ENCODE measurements around the gene LENEP. TPM values are rescaled to one million over a fixed set of nuclear protein-coding genes. Genes with fewer than 3 reads are reported as not detected.
A peak's percentile ranks its signal among the peaks of the same experiment; 100 is the strongest.

Gene LENEP
- total RNA-seq, 4 donors from 2014 or later = not detected

GRCh38 chr1:154969246-154969645 lies 24.1 kb upstream of the LENEP start:
- Histone ChIP-seq H3K4me1 (peaks cover 29 to 51% (median 44%) of the 10 kb centered on the region in 4 donors), H3K36me3 (peaks cover 0 to 29% (median 7%) of the 10 kb centered on the region in 4 donors), H3K9me3 (no peaks in the 10 kb centered on the region), H3K27me3 (no peaks in the 10 kb centered on the region), H3K4me3 (peak overlapping the region in 1 of 4 donors; percentile 46), H3K27ac (peak overlapping the region; percentile 97 to 99 (median 99))
- TF ChIP-seq EP300 (IDR thresholded peaks at IDR 0.05; ENCODE audit: low read depth) (no peak), POLR2AphosphoS5 (IDR thresholded peaks at IDR 0.05) (no peak), POLR2A (IDR thresholded peaks at IDR 0.05) (no peak)
- TF ChIP-seq, protein P1, sequence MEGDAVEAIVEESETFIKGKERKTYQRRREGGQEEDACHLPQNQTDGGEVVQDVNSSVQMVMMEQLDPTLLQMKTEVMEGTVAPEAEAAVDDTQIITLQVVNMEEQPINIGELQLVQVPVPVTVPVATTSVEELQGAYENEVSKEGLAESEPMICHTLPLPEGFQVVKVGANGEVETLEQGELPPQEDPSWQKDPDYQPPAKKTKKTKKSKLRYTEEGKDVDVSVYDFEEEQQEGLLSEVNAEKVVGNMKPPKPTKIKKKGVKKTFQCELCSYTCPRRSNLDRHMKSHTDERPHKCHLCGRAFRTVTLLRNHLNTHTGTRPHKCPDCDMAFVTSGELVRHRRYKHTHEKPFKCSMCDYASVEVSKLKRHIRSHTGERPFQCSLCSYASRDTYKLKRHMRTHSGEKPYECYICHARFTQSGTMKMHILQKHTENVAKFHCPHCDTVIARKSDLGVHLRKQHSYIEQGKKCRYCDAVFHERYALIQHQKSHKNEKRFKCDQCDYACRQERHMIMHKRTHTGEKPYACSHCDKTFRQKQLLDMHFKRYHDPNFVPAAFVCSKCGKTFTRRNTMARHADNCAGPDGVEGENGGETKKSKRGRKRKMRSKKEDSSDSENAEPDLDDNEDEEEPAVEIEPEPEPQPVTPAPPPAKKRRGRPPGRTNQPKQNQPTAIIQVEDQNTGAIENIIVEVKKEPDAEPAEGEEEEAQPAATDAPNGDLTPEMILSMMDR (IDR thresholded peaks at IDR 0.05) = no peak
- DNase-seq = no peak
- WGBS, 2 donors (ENCODE audit: low coverage in 1 of 2) = 70 to 83% methylated on average over 2 to 5 of the region's 5 CpGs
- in situ Hi-C loops (cut with MboI; ENCODE audit: low pct_ligation_motif_present in 1 of 4, low pct_unique_long_range_greater_than_20kb in 1 of 4, low sequenced_read_pairs in 3 of 4) = loop anchor here in 3 of 4 donors (25.0 kb wide), 1 partner anchor 93 kb away; the partner anchor contains the start of genes ADAM15 (in 3 of the 3) and EFNA4 (in 3 of the 3)
- intact Hi-C loops (cut with DNase I; ENCODE audit: low total_unique reads) = loop anchor here (5.0 kb wide), 1 partner anchor 33 kb away; the partner anchor contains the start of gene ZBTB7B

GRCh38 chr1:154969860-154970452 lies 23.4 kb upstream of the LENEP start:
- intact Hi-C loops (cut with DNase I; ENCODE audit: low total_unique reads) (loop anchor here (5.0 kb wide), 1 partner anchor 32 kb away; the partner anchor contains the start of gene ZBTB7B), in situ Hi-C loops (cut with MboI; ENCODE audit: low pct_ligation_motif_present in 1 of 4, low pct_unique_long_range_greater_than_20kb in 1 of 4, low sequenced_read_pairs in 3 of 4) (loop anchor here in 3 of 4 donors (25.0 kb wide), 1 partner anchor 92 kb away; the partner anchor contains the start of genes ADAM15 (in 3 of the 3) and EFNA4 (in 3 of the 3))
- peak overlapping the region; percentile 20 to 46 (median 26) for H3K4me3 ChIP-seq
- no peaks in the 10 kb centered on the region for H3K9me3 ChIP-seq
- H3K27ac ChIP-seq = peak overlapping the region; percentile 97 to 99 (median 99)
- H3K36me3 ChIP-seq = peaks cover 0 to 24% (median 5%) of the 10 kb centered on the region in 4 donors
- no peak for DNase-seq
- 43 to 54% methylated on average over 9 to 21 of the region's 22 CpGs for WGBS, 2 donors (ENCODE audit: low coverage in 1 of 2)
- TF ChIP-seq, protein P1 (IDR thresholded peaks at IDR 0.05) = no peak
- TF ChIP-seq POLR2A (IDR thresholded peaks at IDR 0.05) = no peak
- TF ChIP-seq POLR2AphosphoS5 (IDR thresholded peaks at IDR 0.05) = no peak
- TF ChIP-seq EP300 (IDR thresholded peaks at IDR 0.05; ENCODE audit: low read depth) = no peak
- H3K4me1 ChIP-seq = peaks cover 29 to 51% (median 44%) of the 10 kb centered on the region in 4 donors
- no peaks in the 10 kb centered on the region for H3K27me3 ChIP-seq

GRCh38 chr1:154970631-154971340 lies 22.6 kb upstream of the LENEP start, which contains the start of gene SHC1:
TSS of gene SHC1 (minus strand) at chr1:154970747. CDS start at chr1:154970526, 221 bp downstream.
- peak; percentile 76 for TF ChIP-seq POLR2A (IDR thresholded peaks at IDR 0.05)
- peak; percentile 91 to 94 (median 94) for TF ChIP-seq POLR2AphosphoS5 (IDR thresholded peaks at IDR 0.05)
- no peak for TF ChIP-seq EP300 (IDR thresholded peaks at IDR 0.05; ENCODE audit: low read depth)
- TF ChIP-seq, protein P1 (IDR thresholded peaks at IDR 0.05) = no peak
- Histone ChIP-seq H3K27me3 (no peaks in the 10 kb centered on the region), H3K4me1 (peaks cover 29 to 54% (median 46%) of the 10 kb centered on the region in 4 donors), H3K9me3 (no peaks in the 10 kb centered on the region), H3K27ac (peak within 1 kb of the TSS; percentile 97 to 99 (median 99)), H3K36me3 (peaks cover 0 to 18% (median 5%) of the 10 kb centered on the region in 4 donors), H3K4me3 (peak within 1 kb of the TSS; percentile 20 to 46 (median 26))
- peak; percentile 89 for DNase-seq
- in situ Hi-C loops (cut with MboI; ENCODE audit: low pct_ligation_motif_present in 1 of 4, low pct_unique_long_range_greater_than_20kb in 1 of 4, low sequenced_read_pairs in 3 of 4) = loop anchor here in 3 of 4 donors (25.0 kb wide), 1 partner anchor 92 kb away; the partner anchor contains the start of genes ADAM15 (in 3 of the 3) and EFNA4 (in 3 of the 3)
- WGBS, 2 donors (ENCODE audit: low coverage in 1 of 2) = 43% methylated on average over 7 of the region's 15 CpGs; no CpG with 5 or more reads in 1 of the 2 donors
- intact Hi-C loops (cut with DNase I; ENCODE audit: low total_unique reads) = no loop called here

Data from transverse colon (tissue), 4 donors.